HEK293 (cell line): ENCODE data around the gene TTC24.

ENCODE experiments used
- CTCF ChIA-PET: fragments of 350-600 bp; formaldehyde crosslinking; extraction: SDS; loops from one replicate; lab custom pipeline; 2021; ENCODE audit warnings: antibody characterized with exemption; lab: Yijun Ruan, JAX
- POLR2A ChIA-PET: fragments of 300-600 bp; formaldehyde crosslinking; extraction: SDS; loops from one replicate; lab custom pipeline; 2020; ENCODE audit warnings: antibody characterized with exemption, inconsistent platforms; lab: Yijun Ruan, JAX
- H3K27ac ChIP-seq: fragments of 200-500 bp; sonication (Bioruptor generic); 2 replicates; pipeline ENCODE4 v1.5.1; 2014; ENCODE audit warnings: low read depth, low read length, control low read depth, inconsistent platforms; ENCODE audit errors: extremely low read depth
- H3K36me3 ChIP-seq, 2 experiments: fragments of 200-500 bp in 1 of 2; sonication (Bioruptor generic) in 1 of 2; 1 replicate in 1 of 2; 2 replicates in 1 of 2; pipeline ENCODE4 v1.5.1; 2014 to 2017; ENCODE audit warnings: inconsistent platforms in 2 of 2, low read length in 2 of 2; ENCODE audit not compliant: control insufficient read depth in 2 of 2, insufficient read depth in 1 of 2
- H3K4me1 ChIP-seq: fragments of 200-500 bp; sonication (Bioruptor generic); 2 replicates; pipeline ENCODE4 v1.5.1; 2014; ENCODE audit warnings: mild to moderate bottlenecking, low read length, inconsistent platforms; ENCODE audit not compliant: control insufficient read depth, insufficient read depth
- H3K4me3 ChIP-seq: 2 replicates; pipeline ENCODE4 v1.5.1; 2011; ENCODE audit warnings: low read depth, mild to moderate bottlenecking, control low read depth, low read length, moderate library complexity
- H3K9me3 ChIP-seq: fragments of 200-500 bp; sonication (Bioruptor generic); 2 replicates; pipeline ENCODE4 v1.5.1; 2014; ENCODE audit warnings: low read depth, low read length, inconsistent platforms; ENCODE audit not compliant: control insufficient read depth, insufficient read depth
- BCL11B ChIP-seq: fragments of 450-650 bp; formaldehyde crosslinking; IDR thresholded peaks from 2 replicates; pipeline ENCODE4 v1.5.1; 2016; ENCODE audit warnings: low read depth, missing biosample characterization, missing genetic modification characterization
- IKZF3 ChIP-seq: fragments of 450-650 bp; IDR thresholded peaks from 2 replicates; pipeline ENCODE4 v1.5.0; 2018; ENCODE audit warnings: missing biosample characterization, mild to moderate bottlenecking, missing genetic modification characterization, moderate library complexity
- KLF10 ChIP-seq: fragments of 450-650 bp; IDR thresholded peaks from 2 replicates; pipeline ENCODE4 v1.5.1; 2018; ENCODE audit warnings: missing biosample characterization, mild to moderate bottlenecking, missing genetic modification characterization
- KLF16 ChIP-seq: fragments of 450-650 bp; formaldehyde crosslinking; IDR thresholded peaks from 2 replicates; pipeline ENCODE4 v1.5.1; 2017; ENCODE audit warnings: missing biosample characterization, missing genetic modification characterization
- KLF7 ChIP-seq: fragments of 450-650 bp; formaldehyde crosslinking; IDR thresholded peaks from 2 replicates; pipeline ENCODE4 v1.5.1; 2016; ENCODE audit warnings: missing biosample characterization, missing genetic modification characterization, borderline replicate concordance
- KLF8 ChIP-seq: fragments of 450-650 bp; formaldehyde crosslinking; IDR thresholded peaks from 2 replicates; pipeline ENCODE4 v1.5.1; 2016; ENCODE audit warnings: missing biosample characterization, missing genetic modification characterization
- KLF9 ChIP-seq: fragments of 450-650 bp; formaldehyde crosslinking; IDR thresholded peaks from 2 replicates; pipeline ENCODE4 v1.5.1; 2016; ENCODE audit warnings: missing biosample characterization, missing genetic modification characterization, low read depth
- SETDB1 ChIP-seq: IDR thresholded peaks from one replicate; pipeline ENCODE4 v1.6.1; 2017; ENCODE audit warnings: mild to moderate bottlenecking, low read length, moderate library complexity, mixed read lengths; ENCODE audit not compliant: insufficient read length
- SP3 ChIP-seq: fragments of 450-650 bp; formaldehyde crosslinking; IDR thresholded peaks from 2 replicates; pipeline ENCODE4 v1.5.1; 2016; ENCODE audit warnings: missing biosample characterization, missing genetic modification characterization
- SP7 ChIP-seq: fragments of 450-650 bp; formaldehyde crosslinking; IDR thresholded peaks from 2 replicates; pipeline ENCODE4 v1.5.1; 2016; ENCODE audit warnings: missing biosample characterization, missing genetic modification characterization
- ZBTB17 ChIP-seq: fragments of 450-650 bp; formaldehyde crosslinking; IDR thresholded peaks from 2 replicates; pipeline ENCODE4 v1.5.1; 2016; ENCODE audit warnings: missing biosample characterization, missing genetic modification characterization
- ZBTB8A ChIP-seq: fragments of 450-650 bp; formaldehyde crosslinking; IDR thresholded peaks from 2 replicates; pipeline ENCODE4 v1.5.1; 2016; ENCODE audit warnings: missing biosample characterization, missing genetic modification characterization
- ZFP37 ChIP-seq: fragments of 450-650 bp; formaldehyde crosslinking; IDR thresholded peaks from 2 replicates; pipeline ENCODE4 v1.5.1; 2016; ENCODE audit warnings: missing biosample characterization, missing genetic modification characterization
- ZFP69B ChIP-seq: fragments of 450-650 bp; formaldehyde crosslinking; IDR thresholded peaks from 2 replicates; pipeline ENCODE4 v1.5.1; 2016; ENCODE audit warnings: missing biosample characterization, missing genetic modification characterization
- ZNF121 ChIP-seq: fragments of 450-650 bp; formaldehyde crosslinking; IDR thresholded peaks from 2 replicates; pipeline ENCODE4 v1.5.1; 2016; ENCODE audit warnings: missing biosample characterization, missing genetic modification characterization
- ZNF155 ChIP-seq: fragments of 450-650 bp; formaldehyde crosslinking; IDR thresholded peaks from 2 replicates; pipeline ENCODE4 v1.5.1; 2016; ENCODE audit warnings: missing biosample characterization, missing genetic modification characterization
- ZNF341 ChIP-seq: fragments of 450-650 bp; formaldehyde crosslinking; IDR thresholded peaks from 2 replicates; pipeline ENCODE4; 2016; ENCODE audit warnings: low read depth, missing biosample characterization, missing genetic modification characterization
- ZNF354C ChIP-seq: fragments of 450-650 bp; formaldehyde crosslinking; IDR thresholded peaks from 2 replicates; pipeline ENCODE4 v1.5.1; 2016; ENCODE audit warnings: missing biosample characterization, missing genetic modification characterization, low read depth, borderline replicate concordance
- ZNF561 ChIP-seq: fragments of 450-650 bp; IDR thresholded peaks from 2 replicates; pipeline ENCODE4 v1.5.1; 2018; ENCODE audit warnings: missing biosample characterization, missing genetic modification characterization, borderline replicate concordance
- ZNF600 ChIP-seq: fragments of 450-650 bp; formaldehyde crosslinking; IDR thresholded peaks from 2 replicates; pipeline ENCODE4 v1.5.1; 2016; ENCODE audit warnings: missing biosample characterization, missing genetic modification characterization
- ZNF658 ChIP-seq: fragments of 450-650 bp; formaldehyde crosslinking; IDR thresholded peaks from 2 replicates; pipeline ENCODE4; 2016; ENCODE audit warnings: missing biosample characterization, missing genetic modification characterization
- ZNF843 ChIP-seq: fragments of 450-650 bp; formaldehyde crosslinking; IDR thresholded peaks from 2 replicates; pipeline ENCODE4 v1.5.1; 2016; ENCODE audit warnings: missing biosample characterization, missing genetic modification characterization
- ZSCAN30 ChIP-seq: fragments of 450-650 bp; IDR thresholded peaks from 2 replicates; pipeline ENCODE4 v1.5.1; 2018; ENCODE audit warnings: missing biosample characterization, mild to moderate bottlenecking, missing genetic modification characterization, moderate library complexity
- ZXDB ChIP-seq: fragments of 450-650 bp; formaldehyde crosslinking; IDR thresholded peaks from 2 replicates; pipeline ENCODE4 v1.5.1; 2016; ENCODE audit warnings: missing biosample characterization, missing genetic modification characterization
- TF ChIP-seq, protein P1 (sequence below): fragments of 450-650 bp; formaldehyde crosslinking; IDR thresholded peaks from 2 replicates; pipeline ENCODE4 v1.5.1; 2016; ENCODE audit warnings: missing biosample characterization, missing genetic modification characterization
- TF ChIP-seq, protein P2 (sequence below): fragments of 450-650 bp; formaldehyde crosslinking; IDR thresholded peaks from 2 replicates; pipeline ENCODE4 v1.5.1; 2016; ENCODE audit warnings: missing biosample characterization, missing genetic modification characterization
- TF ChIP-seq, protein P3 (sequence below): sonication (generic); formaldehyde crosslinking; IDR thresholded peaks from 2 replicates; pipeline ENCODE4 v1.8.1; 2022; ENCODE audit warnings: mild to moderate bottlenecking, moderate library complexity, missing genetic modification reagents
- TF ChIP-seq, protein P4 (sequence below): fragments of 450-650 bp; formaldehyde crosslinking; IDR thresholded peaks from 2 replicates; pipeline ENCODE4 v1.5.1; 2016; ENCODE audit warnings: missing biosample characterization, missing genetic modification characterization
- TF ChIP-seq, protein P5 (sequence below): fragments of 450-650 bp; formaldehyde crosslinking; optimal IDR thresholded peaks from 2 replicates; pipeline ENCODE3; 2016; ENCODE audit warnings: missing biosample characterization, mild to moderate bottlenecking, missing genetic modification characterization
- TF ChIP-seq, protein P6 (sequence below): fragments of 450-650 bp; formaldehyde crosslinking; IDR thresholded peaks from 2 replicates; pipeline ENCODE4 v1.5.1; 2016; ENCODE audit warnings: missing biosample characterization, missing genetic modification characterization

TTC24 gene

DNA sequence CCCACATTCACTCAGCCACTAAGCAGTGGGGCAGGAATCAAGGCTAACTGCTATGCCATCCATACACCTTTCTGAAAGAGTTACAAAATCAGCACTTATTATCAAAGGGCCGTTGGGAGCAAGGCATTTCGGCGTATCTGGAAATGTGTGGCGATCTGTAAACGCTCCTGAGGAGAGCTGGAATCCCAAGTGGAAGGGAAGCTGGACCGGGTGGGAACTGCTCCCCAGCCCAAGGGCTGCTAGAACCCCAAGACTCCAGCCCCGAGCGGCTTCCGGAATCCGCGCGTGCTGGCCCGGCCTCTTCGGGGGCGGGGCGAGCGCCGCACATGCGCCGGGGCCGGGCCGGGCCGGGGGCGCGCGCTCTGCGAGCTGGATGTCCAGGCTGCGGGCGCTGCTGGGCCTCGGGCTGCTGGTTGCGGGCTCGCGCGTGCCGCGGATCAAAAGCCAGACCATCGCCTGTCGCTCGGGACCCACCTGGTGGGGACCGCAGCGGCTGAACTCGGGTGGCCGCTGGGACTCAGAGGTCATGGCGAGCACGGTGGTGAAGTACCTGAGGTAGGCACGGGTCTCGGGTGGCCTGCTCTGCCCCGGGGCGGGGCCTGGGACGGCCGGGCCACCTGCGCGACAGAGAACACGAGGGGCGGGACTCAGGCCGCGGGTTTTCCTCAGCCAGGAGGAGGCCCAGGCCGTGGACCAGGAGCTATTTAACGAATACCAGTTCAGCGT is 12.1 kb downstream of the TTC24 start, which contains the start of gene NAXE:
TSS of gene NAXE (plus strand) at position 345 of the 726 bp plus-strand sequence. CDS start at position 374, 29 bp downstream.
- ChIA-PET POLR2A (interaction anchor here (0.8 to 2.1 kb wide), 11 partner anchors 8 to 139 kb away, joined by 3 to 17 read pairs (median 4); partner anchors contain the start of genes GPATCH4 and MEF2D), CTCF (interaction anchor here (0.6 to 2.2 kb wide), 20 partner anchors 8 to 235 kb away, joined by 3 to 13 read pairs (median 4); partner anchors contain the start of genes GPATCH4 and HAPLN2)
- no peaks in the 10 kb centered on the region for H3K4me1 ChIP-seq
- H3K27ac ChIP-seq, result peak within 1 kb of the TSS; percentile 83
- H3K36me3 ChIP-seq, result peaks cover 0 to 43% of the 10 kb centered on the region in 2 experiments; a peak in 1 of 3 replicates
- no peaks in the 10 kb centered on the region for H3K9me3 ChIP-seq
- peak within 1 kb of the TSS; percentile 85 for H3K4me3 ChIP-seq
- TF ChIP-seq SP3 (tag by site-specific recombination) (peak; percentile 74), IKZF3 (tag by site-specific recombination) (peak; percentile 39; the same call in 1 of the 2 replicates), ZNF121 (tag by site-specific recombination) (0 out of 2 replicates have a peak, but pooled peaks have one; percentile 27), ZFP37 (peak; percentile 37; the same call in 1 of the 2 replicates), KLF8 (tag by site-specific recombination) (no peak), KLF16 (peak; percentile 81), ZNF155 (no peak), ZNF341 (tag by site-specific recombination) (no peak), BCL11B (tag by site-specific recombination) (peak; percentile 55; the same call in 1 of the 2 replicates), ZNF658 (tag by site-specific recombination) (no peak), ZNF600 (tag by site-specific recombination) (peak; percentile 89), ZBTB8A (tag by site-specific recombination) (peak; percentile 76), KLF10 (tag by site-specific recombination) (peak; percentile 17; the same call in 1 of the 2 replicates), ZBTB17 (tag by site-specific recombination) (peak; percentile 60), SETDB1 (no peak), KLF7 (peak; percentile 38; the same call in 1 of the 2 replicates), KLF9 (tag by site-specific recombination) (peak; percentile 61; the same call in 1 of the 2 replicates), ZNF354C (tag by site-specific recombination) (no peak), SP7 (peak; percentile 7; the same call in 1 of the 2 replicates), ZFP69B (tag by site-specific recombination) (peak; percentile 91), ZSCAN30 (peak; percentile 71; the same call in 1 of the 2 replicates), ZNF561 (tag by site-specific recombination) (0 out of 2 replicates have a peak, but pooled peaks have one; percentile 38), ZXDB (tag by site-specific recombination) (peak; percentile 65), ZNF843 (tag by site-specific recombination) (peak; percentile 13; the same call in 1 of the 2 replicates)
- TF ChIP-seq, protein P1, sequence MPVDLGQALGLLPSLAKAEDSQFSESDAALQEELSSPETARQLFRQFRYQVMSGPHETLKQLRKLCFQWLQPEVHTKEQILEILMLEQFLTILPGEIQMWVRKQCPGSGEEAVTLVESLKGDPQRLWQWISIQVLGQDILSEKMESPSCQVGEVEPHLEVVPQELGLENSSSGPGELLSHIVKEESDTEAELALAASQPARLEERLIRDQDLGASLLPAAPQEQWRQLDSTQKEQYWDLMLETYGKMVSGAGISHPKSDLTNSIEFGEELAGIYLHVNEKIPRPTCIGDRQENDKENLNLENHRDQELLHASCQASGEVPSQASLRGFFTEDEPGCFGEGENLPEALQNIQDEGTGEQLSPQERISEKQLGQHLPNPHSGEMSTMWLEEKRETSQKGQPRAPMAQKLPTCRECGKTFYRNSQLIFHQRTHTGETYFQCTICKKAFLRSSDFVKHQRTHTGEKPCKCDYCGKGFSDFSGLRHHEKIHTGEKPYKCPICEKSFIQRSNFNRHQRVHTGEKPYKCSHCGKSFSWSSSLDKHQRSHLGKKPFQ, result peak; percentile 70; the same call in 1 of the 2 replicates
- TF ChIP-seq, protein P2, sequence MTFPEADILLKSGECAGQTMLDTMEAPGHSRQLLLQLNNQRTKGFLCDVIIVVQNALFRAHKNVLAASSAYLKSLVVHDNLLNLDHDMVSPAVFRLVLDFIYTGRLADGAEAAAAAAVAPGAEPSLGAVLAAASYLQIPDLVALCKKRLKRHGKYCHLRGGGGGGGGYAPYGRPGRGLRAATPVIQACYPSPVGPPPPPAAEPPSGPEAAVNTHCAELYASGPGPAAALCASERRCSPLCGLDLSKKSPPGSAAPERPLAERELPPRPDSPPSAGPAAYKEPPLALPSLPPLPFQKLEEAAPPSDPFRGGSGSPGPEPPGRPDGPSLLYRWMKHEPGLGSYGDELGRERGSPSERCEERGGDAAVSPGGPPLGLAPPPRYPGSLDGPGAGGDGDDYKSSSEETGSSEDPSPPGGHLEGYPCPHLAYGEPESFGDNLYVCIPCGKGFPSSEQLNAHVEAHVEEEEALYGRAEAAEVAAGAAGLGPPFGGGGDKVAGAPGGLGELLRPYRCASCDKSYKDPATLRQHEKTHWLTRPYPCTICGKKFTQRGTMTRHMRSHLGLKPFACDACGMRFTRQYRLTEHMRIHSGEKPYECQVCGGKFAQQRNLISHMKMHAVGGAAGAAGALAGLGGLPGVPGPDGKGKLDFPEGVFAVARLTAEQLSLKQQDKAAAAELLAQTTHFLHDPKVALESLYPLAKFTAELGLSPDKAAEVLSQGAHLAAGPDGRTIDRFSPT (tag by site-specific recombination), result peak; percentile 67
- TF ChIP-seq, protein P3, sequence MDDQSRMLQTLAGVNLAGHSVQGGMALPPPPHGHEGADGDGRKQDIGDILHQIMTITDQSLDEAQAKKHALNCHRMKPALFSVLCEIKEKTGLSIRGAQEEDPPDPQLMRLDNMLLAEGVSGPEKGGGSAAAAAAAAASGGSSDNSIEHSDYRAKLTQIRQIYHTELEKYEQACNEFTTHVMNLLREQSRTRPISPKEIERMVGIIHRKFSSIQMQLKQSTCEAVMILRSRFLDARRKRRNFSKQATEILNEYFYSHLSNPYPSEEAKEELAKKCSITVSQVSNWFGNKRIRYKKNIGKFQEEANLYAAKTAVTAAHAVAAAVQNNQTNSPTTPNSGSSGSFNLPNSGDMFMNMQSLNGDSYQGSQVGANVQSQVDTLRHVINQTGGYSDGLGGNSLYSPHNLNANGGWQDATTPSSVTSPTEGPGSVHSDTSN (CRISPR knock-in tag), result peak; percentile 33; the same call in 1 of the 2 replicates
- TF ChIP-seq, protein P4, sequence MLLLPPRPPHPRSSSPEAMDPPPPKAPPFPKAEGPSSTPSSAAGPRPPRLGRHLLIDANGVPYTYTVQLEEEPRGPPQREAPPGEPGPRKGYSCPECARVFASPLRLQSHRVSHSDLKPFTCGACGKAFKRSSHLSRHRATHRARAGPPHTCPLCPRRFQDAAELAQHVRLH (tag by site-specific recombination), result peak; percentile 12; the same call in 1 of the 2 replicates
- TF ChIP-seq, protein P5, sequence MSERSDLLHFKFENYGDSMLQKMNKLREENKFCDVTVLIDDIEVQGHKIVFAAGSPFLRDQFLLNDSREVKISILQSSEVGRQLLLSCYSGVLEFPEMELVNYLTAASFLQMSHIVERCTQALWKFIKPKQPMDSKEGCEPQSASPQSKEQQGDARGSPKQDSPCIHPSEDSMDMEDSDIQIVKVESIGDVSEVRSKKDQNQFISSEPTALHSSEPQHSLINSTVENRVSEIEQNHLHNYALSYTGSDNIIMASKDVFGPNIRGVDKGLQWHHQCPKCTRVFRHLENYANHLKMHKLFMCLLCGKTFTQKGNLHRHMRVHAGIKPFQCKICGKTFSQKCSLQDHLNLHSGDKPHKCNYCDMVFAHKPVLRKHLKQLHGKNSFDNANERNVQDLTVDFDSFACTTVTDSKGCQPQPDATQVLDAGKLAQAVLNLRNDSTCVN (tag by site-specific recombination), result peak; percentile 86
- TF ChIP-seq, protein P6, sequence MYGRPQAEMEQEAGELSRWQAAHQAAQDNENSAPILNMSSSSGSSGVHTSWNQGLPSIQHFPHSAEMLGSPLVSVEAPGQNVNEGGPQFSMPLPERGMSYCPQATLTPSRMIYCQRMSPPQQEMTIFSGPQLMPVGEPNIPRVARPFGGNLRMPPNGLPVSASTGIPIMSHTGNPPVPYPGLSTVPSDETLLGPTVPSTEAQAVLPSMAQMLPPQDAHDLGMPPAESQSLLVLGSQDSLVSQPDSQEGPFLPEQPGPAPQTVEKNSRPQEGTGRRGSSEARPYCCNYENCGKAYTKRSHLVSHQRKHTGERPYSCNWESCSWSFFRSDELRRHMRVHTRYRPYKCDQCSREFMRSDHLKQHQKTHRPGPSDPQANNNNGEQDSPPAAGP (tag by site-specific recombination), result peak; percentile 40; the same call in 1 of the 2 replicates
